HAP-1 (cell line): ENCODE data around the gene PPT2.
"Not testable (repeated sequence)": the region's sequence is repeated elsewhere in the genome, so short reads cannot be mapped to it uniquely, and the experiment has no call there.

ENCODE experiments used
- DNase-seq, 2 experiments: peaks; one replicate each; pipeline ENCODE4 v3.0.0-alpha.2; 2016 to 2020; ENCODE audit warnings: low spot score in 2 of 2
- H3K27me3 ChIP-seq: fragments of 250-450 bp; sonication (Bioruptor Pico); 2 replicates; pipeline ENCODE4 v1.5.1; 2020; ENCODE audit warnings: low read depth, mild to moderate bottlenecking, moderate library complexity
- H3K36me3 ChIP-seq: fragments of 250-450 bp; sonication (Bioruptor Pico); replicated peaks from 2 replicates; pipeline ENCODE4 v1.5.1; 2020; ENCODE audit warnings: mild to moderate bottlenecking
- H3K4me1 ChIP-seq: fragments of 250-450 bp; sonication (Bioruptor Pico); 2 replicates; pipeline ENCODE4 v1.5.1; 2020; ENCODE audit warnings: mild to moderate bottlenecking
- H3K4me3 ChIP-seq: fragments of 250-450 bp; sonication (Bioruptor Pico); 2 replicates; pipeline ENCODE4 v1.5.1; 2020; ENCODE audit warnings: mild to moderate bottlenecking, moderate library complexity
- H3K9me3 ChIP-seq: fragments of 250-450 bp; sonication (Bioruptor Pico); 2 replicates; pipeline ENCODE4 v1.5.1; 2020; ENCODE audit warnings: mild to moderate bottlenecking, moderate library complexity
- in situ Hi-C: fragments of 300-500 bp; cut with MboI; formaldehyde crosslinking; loops from 3 replicates; pipeline ENCODE4 v1.14.3; 2020; ENCODE audit warnings: low sequenced_read_pairs, inconsistent platforms, mixed read lengths

PPT2 gene

DNA sequence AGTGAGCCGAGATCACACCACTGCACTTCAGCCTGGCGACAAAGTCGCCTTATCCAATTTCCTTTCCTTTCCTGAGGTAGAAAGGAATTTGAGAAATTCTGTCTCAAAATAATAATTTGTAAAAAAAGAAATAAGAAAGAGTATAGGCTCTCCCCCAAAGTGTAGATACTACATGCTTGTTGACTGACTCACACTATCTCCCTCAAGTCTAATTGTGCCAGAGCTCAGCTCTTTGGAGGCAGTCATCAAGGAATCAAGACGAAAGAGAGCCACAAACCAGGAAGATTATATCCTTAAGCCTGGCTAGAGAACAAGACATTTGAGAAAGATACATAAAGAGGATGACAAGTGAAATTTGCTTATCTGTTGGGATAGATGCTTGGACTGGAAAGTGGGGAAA lies 20.2 kb upstream of the PPT2 start:
- Histone ChIP-seq H3K4me3 (no peak overlapping the region), H3K27me3 (0 out of 2 replicates have a peak, but pooled peaks cover 4% of the 10 kb centered on the region), H3K9me3 (no peaks in the 10 kb centered on the region), H3K36me3 (no peaks in the 10 kb centered on the region), H3K4me1 (peaks cover 12% of the 10 kb centered on the region)
- in situ Hi-C loops: no loop called here
- no peak for DNase-seq

DNA sequence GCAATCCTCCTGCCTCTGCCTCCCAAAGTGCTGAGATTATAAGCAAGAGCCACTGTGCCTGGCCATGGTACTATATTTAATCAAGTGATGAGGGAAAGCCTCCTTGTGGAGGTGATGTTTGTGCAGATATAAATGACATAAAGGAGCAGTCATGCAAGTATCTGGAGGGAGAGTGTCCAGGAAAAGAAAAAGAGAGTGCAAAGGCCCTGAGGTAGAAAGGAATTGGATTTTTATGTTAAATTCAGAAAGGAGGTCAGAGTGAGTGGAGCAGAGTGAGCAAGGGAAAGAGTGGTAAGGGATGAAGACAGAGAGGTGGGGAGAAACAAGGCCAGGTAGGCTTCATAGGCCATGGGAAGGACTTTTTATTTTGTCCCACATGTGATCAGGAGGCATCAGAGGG lies 16.5 kb upstream of the PPT2 start:
- no peak overlapping the region for H3K4me3 ChIP-seq

DNA sequence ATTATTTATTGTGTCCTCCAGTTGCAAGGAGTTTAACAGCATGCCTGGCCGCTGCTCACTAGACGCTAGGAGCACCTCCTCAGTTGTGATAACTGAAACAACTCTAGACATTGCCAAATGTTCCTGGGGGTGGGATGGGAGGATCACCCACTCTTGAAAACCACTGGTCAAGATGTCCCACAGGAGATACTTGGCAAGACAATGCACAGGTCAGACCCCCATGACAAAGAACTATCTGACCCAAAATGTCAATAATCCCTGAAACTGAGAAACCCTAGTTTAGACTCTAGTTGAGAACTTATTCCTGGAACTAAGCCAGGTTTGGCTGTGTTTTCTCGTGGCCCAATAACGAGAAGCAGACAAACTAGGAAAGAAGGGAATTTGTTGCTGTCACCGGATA lies 14.4 kb upstream of the PPT2 start:
- in situ Hi-C loops: no loop called here

More for the DNA sequence above, 16.5 kb upstream of the PPT2 start:
- Histone ChIP-seq H3K27me3 (0 out of 2 replicates have a peak, but pooled peaks cover 4% of the 10 kb centered on the region), H3K36me3 (no peaks in the 10 kb centered on the region), H3K9me3 (no peaks in the 10 kb centered on the region), H3K4me1 (peaks cover 2% of the 10 kb centered on the region; the same call in 1 of the 2 replicates)
- in situ Hi-C loops: no loop called here
- DNase-seq: no peak

DNA sequence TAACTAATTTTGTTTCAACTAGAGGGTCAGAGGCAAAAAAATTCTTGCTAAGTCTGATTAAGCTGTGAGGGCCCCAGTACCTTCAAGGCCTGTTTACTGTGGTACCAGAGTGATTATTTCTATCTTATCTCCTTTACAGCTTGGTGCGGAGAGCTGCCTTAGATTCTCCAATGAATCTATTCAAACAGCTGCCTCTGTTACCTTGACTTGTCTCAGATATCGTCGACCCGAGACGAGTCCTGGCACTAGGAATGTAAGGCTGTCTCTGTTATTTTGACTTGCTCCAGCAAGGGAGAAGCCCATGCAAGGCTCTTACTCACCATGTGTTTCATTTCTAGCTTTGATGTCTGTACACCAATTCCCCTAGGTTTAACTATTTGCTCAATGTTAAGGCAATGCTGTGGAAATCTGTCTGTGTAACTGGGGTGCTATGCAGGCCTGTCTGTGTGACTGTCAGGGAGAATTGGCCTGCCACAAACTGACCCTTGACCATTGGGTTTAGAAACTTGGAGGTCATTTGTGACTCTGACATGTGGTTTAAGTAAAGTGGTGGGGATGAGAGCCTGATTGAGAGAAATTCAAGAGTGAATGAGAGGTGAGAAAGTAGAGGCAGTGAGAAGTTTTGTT lies 13.4 kb upstream of the PPT2 start:
- no peaks in the 10 kb centered on the region for H3K9me3 ChIP-seq
- H3K27me3 ChIP-seq: 0 out of 2 replicates have a peak, but pooled peaks cover 4% of the 10 kb centered on the region
- in situ Hi-C loops: no loop called here

More for the DNA sequence above, 14.4 kb upstream of the PPT2 start:
- Histone ChIP-seq H3K36me3 (no peaks in the 10 kb centered on the region), H3K27me3 (0 out of 2 replicates have a peak, but pooled peaks cover 4% of the 10 kb centered on the region), H3K4me1 (peaks cover 5% of the 10 kb centered on the region), H3K9me3 (no peaks in the 10 kb centered on the region), H3K4me3 (no peak overlapping the region)
- no peak for DNase-seq

GRCh38 chr6:32144238-32144637 lies 9.7 kb upstream of the PPT2 start:
- in situ Hi-C loops, H3K27me3 ChIP-seq, DNase-seq, H3K4me3 ChIP-seq, H3K36me3 ChIP-seq, H3K9me3 ChIP-seq, H3K4me1 ChIP-seq: not testable (repeated sequence)

More for the DNA sequence above, 13.4 kb upstream of the PPT2 start:
- DNase-seq: no peak
- Histone ChIP-seq H3K36me3 (no peaks in the 10 kb centered on the region), H3K4me1 (peaks cover 5% of the 10 kb centered on the region), H3K4me3 (no peak overlapping the region)

- in situ Hi-C loops: no loop called here
- no peak for DNase-seq
- H3K9me3 ChIP-seq: no peaks in the 10 kb centered on the region
- H3K4me3 ChIP-seq: no peak overlapping the region
- peaks cover 3% of the 10 kb centered on the region; the same call in 1 of the 2 replicates for H3K4me1 ChIP-seq
- no peaks in the 10 kb centered on the region for H3K36me3 ChIP-seq
- peaks cover 3% of the 10 kb centered on the region; the same call in 1 of the 2 replicates for H3K27me3 ChIP-seq
Observed at GRCh38 chr6:32146287-32146686, 7.7 kb upstream of the PPT2 start.

DNA sequence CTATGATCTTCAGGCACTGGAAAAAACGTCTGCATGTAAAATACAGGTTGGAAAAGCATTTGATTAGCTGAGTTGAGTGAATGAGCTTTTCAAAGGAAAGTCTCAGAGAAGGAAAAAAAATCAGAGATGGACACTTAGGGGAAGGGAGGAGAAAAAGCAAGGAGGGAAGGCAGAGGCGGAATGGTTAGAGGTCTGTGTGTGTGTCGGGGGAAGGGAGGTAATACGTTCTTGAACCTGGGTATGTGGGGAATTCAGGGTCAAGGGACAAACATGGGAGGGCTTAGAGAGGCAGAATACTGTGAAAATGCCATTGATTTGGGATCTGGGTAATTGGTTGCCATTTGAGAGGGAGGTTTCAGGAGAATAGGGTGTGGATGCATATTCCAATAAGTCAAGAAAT lies 7.3 kb upstream of the PPT2 start:
- Histone ChIP-seq H3K36me3 (no peaks in the 10 kb centered on the region), H3K4me1 (peaks cover 3% of the 10 kb centered on the region; the same call in 1 of the 2 replicates), H3K4me3 (no peak overlapping the region), H3K27me3 (peaks cover 3% of the 10 kb centered on the region; the same call in 1 of the 2 replicates), H3K9me3 (no peaks in the 10 kb centered on the region)
- DNase-seq: no peak
- in situ Hi-C loops: no loop called here

- no peak overlapping the region for H3K4me3 ChIP-seq
- peaks cover 3% of the 10 kb centered on the region; the same call in 1 of the 2 replicates for H3K27me3 ChIP-seq
- DNase-seq: no peak
- no peaks in the 10 kb centered on the region for H3K36me3 ChIP-seq
- no peaks in the 10 kb centered on the region for H3K9me3 ChIP-seq
- in situ Hi-C loops: no loop called here
- peaks cover 3% of the 10 kb centered on the region; the same call in 1 of the 2 replicates for H3K4me1 ChIP-seq
Observed at GRCh38 chr6:32147401-32148132, 6.4 kb upstream of the PPT2 start.

DNA sequence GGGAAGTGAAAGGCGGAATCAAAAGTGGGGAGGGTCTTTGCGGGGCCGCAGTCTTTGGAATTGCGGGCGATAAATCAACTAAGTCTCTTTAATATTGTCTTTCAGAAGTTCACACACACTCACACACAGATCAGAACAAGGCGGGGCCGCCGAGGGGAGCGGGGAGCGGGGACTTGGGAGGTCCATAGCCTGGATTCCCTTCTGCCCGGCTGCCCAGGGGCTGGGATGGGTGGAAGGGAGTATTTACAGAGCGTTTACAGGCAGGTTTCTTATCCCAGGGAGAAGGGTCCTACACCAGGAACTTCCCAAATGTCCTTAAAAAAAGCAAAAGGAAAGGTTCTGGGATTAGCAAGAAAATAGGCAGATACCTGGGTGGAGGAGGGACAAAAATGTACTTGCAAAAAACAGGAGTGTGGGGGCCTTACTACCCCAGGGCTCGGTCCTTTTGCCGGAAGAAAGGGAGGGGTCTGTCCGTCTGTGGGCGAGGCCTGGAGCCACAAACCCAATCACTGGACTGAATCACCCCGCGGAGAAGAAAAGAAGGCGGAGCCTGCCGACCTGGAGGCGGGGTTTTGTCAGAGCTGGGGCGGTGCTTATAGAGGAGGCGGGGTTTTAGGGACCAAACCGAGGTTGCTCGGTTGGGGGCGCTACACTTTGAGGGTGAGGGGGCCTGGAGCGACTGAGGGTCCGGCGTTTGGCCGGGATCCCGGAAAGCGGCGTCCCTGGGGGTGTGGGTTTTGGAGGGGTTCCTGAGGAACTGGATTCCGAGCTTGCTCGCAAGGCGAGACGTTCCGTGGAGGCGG lies 5.5 kb upstream of the PPT2 start:
- Histone ChIP-seq H3K4me3 (no peak overlapping the region), H3K9me3 (no peaks in the 10 kb centered on the region), H3K27me3 (peaks cover 3% of the 10 kb centered on the region; the same call in 1 of the 2 replicates), H3K4me1 (peaks cover 8% of the 10 kb centered on the region), H3K36me3 (no peaks in the 10 kb centered on the region)
- no peak for DNase-seq
- in situ Hi-C loops: no loop called here

- no peaks in the 10 kb centered on the region for H3K9me3 ChIP-seq
- DNase-seq: no peak
- in situ Hi-C loops: no loop called here
- peaks cover 3% of the 10 kb centered on the region; the same call in 1 of the 2 replicates for H3K27me3 ChIP-seq
- no peak overlapping the region for H3K4me3 ChIP-seq
- H3K36me3 ChIP-seq: no peaks in the 10 kb centered on the region
- H3K4me1 ChIP-seq: peaks cover 7% of the 10 kb centered on the region
Observed at GRCh38 chr6:32149092-32149755, 4.7 kb upstream of the PPT2 start.

GRCh38 chr6:32149932-32150870 lies 3.7 kb upstream of the PPT2 start:
- Histone ChIP-seq H3K27me3 (peaks cover 3% of the 10 kb centered on the region; the same call in 1 of the 2 replicates), H3K4me1 (peaks cover 9% of the 10 kb centered on the region), H3K4me3 (no peak overlapping the region), H3K9me3 (no peaks in the 10 kb centered on the region), H3K36me3 (no peaks in the 10 kb centered on the region; the same call in 1 of the 2 replicates)
- no peak for DNase-seq
- in situ Hi-C loops: no loop called here

DNA sequence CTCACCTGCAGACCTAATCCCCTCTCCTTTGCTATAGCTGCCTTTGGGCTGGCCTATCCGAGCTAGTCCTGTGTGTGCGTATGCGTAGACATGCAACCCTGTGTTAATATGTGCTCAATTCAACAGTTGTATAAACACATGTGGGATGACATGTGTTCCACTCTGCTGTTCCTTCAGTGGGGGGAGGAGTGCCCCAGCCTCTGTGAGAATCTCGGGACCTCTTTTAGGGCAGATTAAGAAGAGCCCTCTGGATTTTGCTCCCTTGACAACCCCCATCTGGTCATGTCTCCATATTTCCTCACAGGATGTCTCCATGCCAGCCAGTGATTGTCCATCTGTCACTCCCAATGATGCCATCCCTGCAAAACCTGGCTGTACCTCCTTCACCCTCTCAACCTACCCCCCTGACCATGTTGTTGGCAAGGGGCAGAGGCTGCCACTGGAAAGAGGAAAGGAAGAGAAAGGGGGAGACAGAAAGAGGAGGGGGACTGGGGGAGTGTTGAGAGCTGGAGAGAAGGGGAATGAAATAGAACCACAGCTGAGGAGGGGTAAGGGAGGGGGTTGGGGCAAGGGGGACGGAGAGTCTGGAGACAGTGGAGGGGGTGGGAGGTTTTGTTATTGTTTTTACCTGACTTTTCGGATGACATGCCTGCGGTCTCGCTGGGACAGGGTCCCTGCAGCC lies 2.6 kb upstream of the PPT2 start:
- in situ Hi-C loops: no loop called here
- peaks cover under 1% of the 10 kb centered on the region; the same call in 1 of the 2 replicates for H3K27me3 ChIP-seq
- H3K4me1 ChIP-seq: peaks cover 9% of the 10 kb centered on the region
- DNase-seq: no peak
- H3K4me3 ChIP-seq: no peak overlapping the region
- H3K9me3 ChIP-seq: no peaks in the 10 kb centered on the region
- peaks cover 5% of the 10 kb centered on the region; the same call in 1 of the 2 replicates for H3K36me3 ChIP-seq
